Panc1 (cell line): ENCODE data around the gene PDZD8. TPM values are rescaled to one million over a fixed set of nuclear protein-coding genes. Genes with fewer than 3 reads are reported as not detected.

Source experiments
- ATAC-seq: fragments of 200-7000 bp; cut with Tn5 transposase; 2 replicates; pipeline ENCODE4 v1.9.1; 2020; ENCODE audit warnings: mild to moderate bottlenecking, moderate library complexity
- BruUV-seq: library from RNA; stranded (reverse); fragments of 400-500 nt; replicated peaks from 2 replicates; lab custom pipeline; 2021; lab: Mats Ljungman, UMichigan
- CTCF ChIA-PET: fragments of 300-600 bp; sonication (Branson Sonifier 250); formaldehyde crosslinking; loops from one replicate; lab custom pipeline; 2022; ENCODE audit warnings: antibody characterized with exemption; lab: Charles Lee
- POLR2A ChIA-PET: fragments of 300-600 bp; sonication (Branson Sonifier 250); formaldehyde crosslinking; loops from one replicate; lab custom pipeline; 2022; ENCODE audit warnings: antibody characterized with exemption; lab: Charles Lee
- DNase-seq: peaks from one replicate; pipeline ENCODE4 v3.0.0-alpha.2; 2010; ENCODE audit warnings: low read depth, low spot score
- H3K27ac ChIP-seq: 2 replicates; pipeline ENCODE4 v1.5.1; 2011; ENCODE audit warnings: mild to moderate bottlenecking, low read length, inconsistent platforms
- H3K27me3 ChIP-seq: fragments of 200-500 bp; sonication (Bioruptor generic); 2 replicates; pipeline ENCODE4 v1.6.0; 2014; ENCODE audit warnings: low read length, inconsistent platforms; ENCODE audit not compliant: control insufficient read depth, insufficient read depth
- H3K36me3 ChIP-seq: fragments of 200-500 bp; sonication (Bioruptor generic); 2 replicates; pipeline ENCODE4 v1.5.1; 2014; ENCODE audit warnings: inconsistent platforms, mild to moderate bottlenecking, low read length, moderate library complexity; ENCODE audit not compliant: control insufficient read depth, insufficient read depth
- H3K4me1 ChIP-seq: 2 replicates; pipeline ENCODE4 v1.5.1; 2011; ENCODE audit warnings: inconsistent platforms, mild to moderate bottlenecking, low read length, moderate library complexity; ENCODE audit not compliant: control insufficient read depth, insufficient read depth
- H3K4me3 ChIP-seq, 2 experiments: 2 replicates each; pipeline ENCODE4 v1.5.1; 2011 to 2012; ENCODE audit warnings: low read depth in 2 of 2, low read length in 2 of 2, mild to moderate bottlenecking in 2 of 2, inconsistent platforms in 1 of 2, moderate library complexity in 1 of 2
- H3K9me3 ChIP-seq: fragments of 200-500 bp; sonication (Bioruptor generic); 2 replicates; pipeline ENCODE4 v1.5.1; 2014; ENCODE audit warnings: low read depth, mild to moderate bottlenecking, inconsistent platforms, low read length, moderate library complexity; ENCODE audit not compliant: control insufficient read depth, insufficient read depth
- POLR2AphosphoS5 ChIP-seq: IDR thresholded peaks from 2 replicates; pipeline ENCODE4 v1.6.1; 2012; ENCODE audit warnings: mild to moderate bottlenecking, low read depth, low read length, moderate library complexity
- SIN3A ChIP-seq: IDR thresholded peaks from 2 replicates; pipeline ENCODE4 v1.6.1; 2012; ENCODE audit warnings: low read depth, mild to moderate bottlenecking, low read length, moderate library complexity, borderline replicate concordance; ENCODE audit not compliant: insufficient read depth
- TCF7L2 ChIP-seq: IDR thresholded peaks from 2 replicates; pipeline ENCODE4 v1.6.1; 2011; ENCODE audit warnings: mild to moderate bottlenecking, low read depth, low read length, inconsistent platforms
- in situ Hi-C: cut with HindIII; loops from 2 replicates; pipeline ENCODE4 v1.10.0; 2016; ENCODE audit warnings: low sequenced_read_pairs, low pct_unique_long_range_greater_than_20kb
- intact Hi-C: fragments of 100-400 bp; cut with micrococcal nuclease; formaldehyde crosslinking; loops from one replicate; pipeline ENCODE4 v1.10.0; 2022; ENCODE audit not compliant: unreplicated experiment
- total RNA-seq: library from RNA; stranded (reverse); gene quantifications from one replicate; pipeline ENCODE4 v1.2.1, GENCODE V29; 2021; ENCODE audit not compliant: unreplicated experiment
- TF ChIP-seq, protein P1 (sequence below), 2 experiments: IDR thresholded peaks; 2 replicates each; pipeline ENCODE4 v1.6.1; 2011 to 2012; ENCODE audit warnings: low read depth in 2 of 2, control low read depth in 1 of 2, low read length in 1 of 2, mild to moderate bottlenecking in 1 of 2, moderate library complexity in 1 of 2; ENCODE audit not compliant: insufficient read depth in 1 of 2
- TF ChIP-seq, protein P2 (sequence below): fragments of 450-650 bp; IDR thresholded peaks from 2 replicates; pipeline ENCODE4 v1.5.1; 2017; ENCODE audit warnings: mild to moderate bottlenecking

PDZD8 gene
- total RNA-seq, 1 experiment from 2014 or later, result 44.7 TPM

DNA sequence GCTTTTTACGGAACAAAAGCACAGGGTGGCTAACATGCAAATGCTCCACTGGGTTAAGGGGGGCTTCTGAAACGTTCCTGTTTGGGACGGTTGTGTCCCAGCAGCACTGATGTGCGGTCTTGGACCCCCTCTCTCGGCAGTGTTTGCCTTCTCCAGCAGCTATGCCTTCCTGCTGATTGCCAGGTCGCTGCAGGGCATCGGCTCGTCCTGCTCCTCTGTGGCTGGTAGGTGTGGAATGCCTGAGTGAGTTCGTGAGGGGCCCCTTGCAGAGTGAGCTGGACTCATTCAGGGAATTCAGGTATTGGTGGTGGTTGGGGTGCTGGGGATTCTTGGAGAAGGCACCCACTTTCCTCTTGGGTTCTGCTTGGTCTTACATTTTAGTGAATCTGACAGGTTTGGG, 121.3 kb downstream of the PDZD8 start:
- POLR2A ChIA-PET, result no interaction called here
- CTCF ChIA-PET, result no interaction called here
- BruUV-seq, result no TSS peak
- Histone ChIP-seq H3K27ac (no peak overlapping the region), H3K27me3 (peaks cover 32% of the 10 kb centered on the region), H3K4me1 (no peaks in the 10 kb centered on the region), H3K9me3 (no peaks in the 10 kb centered on the region), H3K4me3 (no peak overlapping the region), H3K36me3 (no peaks in the 10 kb centered on the region)
- intact Hi-C loops, result no loop called here
- no peak for ATAC-seq
- in situ Hi-C loops, result no loop called here
- DNase-seq, result no peak
- TF ChIP-seq POLR2AphosphoS5, result no peak
- TF ChIP-seq SIN3A, result no peak
- TF ChIP-seq TCF7L2, result no peak
- TF ChIP-seq, protein P1, sequence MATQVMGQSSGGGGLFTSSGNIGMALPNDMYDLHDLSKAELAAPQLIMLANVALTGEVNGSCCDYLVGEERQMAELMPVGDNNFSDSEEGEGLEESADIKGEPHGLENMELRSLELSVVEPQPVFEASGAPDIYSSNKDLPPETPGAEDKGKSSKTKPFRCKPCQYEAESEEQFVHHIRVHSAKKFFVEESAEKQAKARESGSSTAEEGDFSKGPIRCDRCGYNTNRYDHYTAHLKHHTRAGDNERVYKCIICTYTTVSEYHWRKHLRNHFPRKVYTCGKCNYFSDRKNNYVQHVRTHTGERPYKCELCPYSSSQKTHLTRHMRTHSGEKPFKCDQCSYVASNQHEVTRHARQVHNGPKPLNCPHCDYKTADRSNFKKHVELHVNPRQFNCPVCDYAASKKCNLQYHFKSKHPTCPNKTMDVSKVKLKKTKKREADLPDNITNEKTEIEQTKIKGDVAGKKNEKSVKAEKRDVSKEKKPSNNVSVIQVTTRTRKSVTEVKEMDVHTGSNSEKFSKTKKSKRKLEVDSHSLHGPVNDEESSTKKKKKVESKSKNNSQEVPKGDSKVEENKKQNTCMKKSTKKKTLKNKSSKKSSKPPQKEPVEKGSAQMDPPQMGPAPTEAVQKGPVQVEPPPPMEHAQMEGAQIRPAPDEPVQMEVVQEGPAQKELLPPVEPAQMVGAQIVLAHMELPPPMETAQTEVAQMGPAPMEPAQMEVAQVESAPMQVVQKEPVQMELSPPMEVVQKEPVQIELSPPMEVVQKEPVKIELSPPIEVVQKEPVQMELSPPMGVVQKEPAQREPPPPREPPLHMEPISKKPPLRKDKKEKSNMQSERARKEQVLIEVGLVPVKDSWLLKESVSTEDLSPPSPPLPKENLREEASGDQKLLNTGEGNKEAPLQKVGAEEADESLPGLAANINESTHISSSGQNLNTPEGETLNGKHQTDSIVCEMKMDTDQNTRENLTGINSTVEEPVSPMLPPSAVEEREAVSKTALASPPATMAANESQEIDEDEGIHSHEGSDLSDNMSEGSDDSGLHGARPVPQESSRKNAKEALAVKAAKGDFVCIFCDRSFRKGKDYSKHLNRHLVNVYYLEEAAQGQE (IDR thresholded peaks at IDR 0.05; ENCODE audit: insufficient read depth in 1 of 2, low read depth in 2 of 2, low read length in 1 of 2), result no peak
- TF ChIP-seq, protein P2, sequence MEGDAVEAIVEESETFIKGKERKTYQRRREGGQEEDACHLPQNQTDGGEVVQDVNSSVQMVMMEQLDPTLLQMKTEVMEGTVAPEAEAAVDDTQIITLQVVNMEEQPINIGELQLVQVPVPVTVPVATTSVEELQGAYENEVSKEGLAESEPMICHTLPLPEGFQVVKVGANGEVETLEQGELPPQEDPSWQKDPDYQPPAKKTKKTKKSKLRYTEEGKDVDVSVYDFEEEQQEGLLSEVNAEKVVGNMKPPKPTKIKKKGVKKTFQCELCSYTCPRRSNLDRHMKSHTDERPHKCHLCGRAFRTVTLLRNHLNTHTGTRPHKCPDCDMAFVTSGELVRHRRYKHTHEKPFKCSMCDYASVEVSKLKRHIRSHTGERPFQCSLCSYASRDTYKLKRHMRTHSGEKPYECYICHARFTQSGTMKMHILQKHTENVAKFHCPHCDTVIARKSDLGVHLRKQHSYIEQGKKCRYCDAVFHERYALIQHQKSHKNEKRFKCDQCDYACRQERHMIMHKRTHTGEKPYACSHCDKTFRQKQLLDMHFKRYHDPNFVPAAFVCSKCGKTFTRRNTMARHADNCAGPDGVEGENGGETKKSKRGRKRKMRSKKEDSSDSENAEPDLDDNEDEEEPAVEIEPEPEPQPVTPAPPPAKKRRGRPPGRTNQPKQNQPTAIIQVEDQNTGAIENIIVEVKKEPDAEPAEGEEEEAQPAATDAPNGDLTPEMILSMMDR, result no peak

DNA sequence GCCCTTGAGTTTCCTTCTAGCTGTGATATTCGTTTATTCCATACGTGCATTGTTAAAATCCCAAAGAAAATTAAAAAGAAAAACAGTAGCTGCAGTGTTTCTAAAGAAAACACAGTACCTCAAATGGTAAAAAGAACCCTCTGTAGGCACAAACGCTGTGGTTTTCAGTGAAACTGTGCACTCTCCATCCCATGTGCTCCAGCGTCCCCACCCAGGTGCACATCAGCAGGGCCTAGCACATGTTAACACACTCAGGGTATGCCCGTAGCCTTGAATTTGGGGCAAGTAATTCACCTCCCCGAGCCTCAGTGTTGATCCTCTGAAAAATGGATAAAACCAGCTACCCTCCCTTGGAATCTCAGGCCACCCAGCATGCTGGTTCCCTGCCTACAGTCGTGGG, 124.8 kb downstream of the PDZD8 start:
- Histone ChIP-seq H3K4me3 (no peak overlapping the region), H3K27me3 (peaks cover 30% of the 10 kb centered on the region), H3K27ac (no peak overlapping the region), H3K4me1 (no peaks in the 10 kb centered on the region), H3K9me3 (no peaks in the 10 kb centered on the region), H3K36me3 (no peaks in the 10 kb centered on the region)
- in situ Hi-C loops (no loop called here), intact Hi-C loops (no loop called here)
- ATAC-seq, result no peak
- no TSS peak for BruUV-seq
- POLR2A ChIA-PET, result no interaction called here
- CTCF ChIA-PET, result no interaction called here
- TF ChIP-seq POLR2AphosphoS5, result no peak
- TF ChIP-seq, protein P2, result no peak
- TF ChIP-seq TCF7L2, result no peak
- no peak for TF ChIP-seq SIN3A
- TF ChIP-seq, protein P1 (IDR thresholded peaks at IDR 0.05; ENCODE audit: insufficient read depth in 1 of 2, low read depth in 2 of 2, low read length in 1 of 2), result no peak
- no peak for DNase-seq
